GM19351 (cell line): ENCODE results near the gene TCF12.

Experiments used
- ATAC-seq: cut with Tn5 transposase; IDR thresholded peaks from one replicate; pipeline ENCODE4 v1.9.1; 2021; ENCODE audit warnings: mild to moderate bottlenecking, moderate library complexity; ENCODE audit not compliant: unreplicated experiment

The TCF12 gene

DNA sequence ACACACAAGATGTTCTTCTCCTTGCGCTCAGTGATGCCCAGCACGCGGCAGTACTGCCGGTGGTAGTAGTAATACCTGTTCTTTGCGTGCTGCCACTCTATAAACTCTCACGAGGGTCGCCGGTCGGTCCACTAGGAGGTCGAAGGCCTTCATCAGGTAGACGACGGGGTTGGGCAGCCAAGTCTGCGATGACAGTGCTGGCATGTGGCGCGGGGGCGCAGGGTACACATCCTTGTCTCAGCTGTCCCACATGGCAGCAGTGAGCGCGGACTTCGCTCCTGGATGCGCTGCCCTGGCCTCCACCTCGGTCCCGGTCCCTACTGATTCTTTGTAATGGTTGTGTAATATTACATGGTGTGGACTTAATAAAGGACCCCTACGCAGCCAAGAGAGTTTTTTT is 407.8 kb downstream of the TCF12 start:
- no peak for ATAC-seq

DNA sequence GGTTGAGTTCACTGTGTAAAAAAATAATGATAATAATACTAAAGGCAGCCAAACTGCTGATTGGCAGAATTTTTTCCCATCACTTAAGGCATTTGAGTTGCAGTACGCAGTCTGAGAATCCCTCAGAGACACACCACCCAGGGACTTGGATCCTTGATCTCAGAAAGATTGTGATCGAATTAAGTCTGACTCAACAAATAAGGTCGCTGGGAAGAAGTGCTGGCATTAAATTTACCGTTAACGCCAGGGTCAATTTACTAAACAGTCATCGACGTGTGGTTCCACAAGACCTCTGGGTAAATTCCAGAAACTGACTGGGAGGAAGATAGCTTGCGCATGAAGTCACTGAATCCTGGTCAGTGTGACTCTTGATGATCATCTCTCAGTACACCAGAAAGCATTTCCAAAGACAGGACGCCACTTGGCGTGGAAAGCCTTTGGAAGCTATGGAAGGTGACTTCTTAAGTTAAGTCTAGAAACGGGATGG is 409.6 kb downstream of the TCF12 start:
- ATAC-seq: no peak

DNA sequence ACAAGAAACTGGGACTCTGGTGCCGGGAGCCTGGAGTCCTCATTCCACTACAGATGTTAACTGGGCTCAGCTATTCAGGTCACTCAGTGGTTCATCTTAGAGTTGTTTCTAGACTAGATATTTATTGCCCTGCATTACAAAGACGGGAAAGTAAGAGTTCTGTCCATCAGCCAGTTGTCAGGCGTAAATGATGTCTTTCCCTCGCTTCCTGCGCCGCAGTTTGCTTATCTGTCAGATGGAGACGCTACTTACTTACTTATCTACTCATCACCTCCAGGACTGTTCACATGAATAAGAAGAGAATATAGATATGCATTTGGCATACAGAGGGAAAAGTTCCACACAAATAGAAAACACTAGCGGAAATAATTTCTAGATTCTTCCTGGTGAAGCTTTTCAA is 410.0 kb downstream of the TCF12 start:
- ATAC-seq: no peak

DNA sequence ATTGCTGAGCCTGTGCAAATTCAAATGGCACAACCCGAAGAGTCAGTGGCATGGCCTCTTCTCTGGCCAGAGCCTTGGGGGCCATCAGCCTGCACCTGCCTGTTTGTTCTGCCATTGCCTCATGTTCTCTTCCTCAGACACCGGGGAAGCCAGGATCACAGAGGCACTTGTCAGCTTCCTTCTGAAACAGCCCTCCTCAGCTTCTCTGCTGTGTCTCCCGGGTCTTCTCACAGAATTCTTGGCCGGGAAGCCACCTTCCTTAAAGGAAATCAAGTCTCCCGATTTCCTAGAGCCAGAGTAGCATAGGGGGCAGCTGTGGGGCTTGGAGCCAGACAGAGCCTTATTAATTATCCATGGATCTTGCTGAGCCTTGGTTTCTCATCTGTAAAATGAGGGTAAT is 410.5 kb downstream of the TCF12 start:
- ATAC-seq: no peak

DNA sequence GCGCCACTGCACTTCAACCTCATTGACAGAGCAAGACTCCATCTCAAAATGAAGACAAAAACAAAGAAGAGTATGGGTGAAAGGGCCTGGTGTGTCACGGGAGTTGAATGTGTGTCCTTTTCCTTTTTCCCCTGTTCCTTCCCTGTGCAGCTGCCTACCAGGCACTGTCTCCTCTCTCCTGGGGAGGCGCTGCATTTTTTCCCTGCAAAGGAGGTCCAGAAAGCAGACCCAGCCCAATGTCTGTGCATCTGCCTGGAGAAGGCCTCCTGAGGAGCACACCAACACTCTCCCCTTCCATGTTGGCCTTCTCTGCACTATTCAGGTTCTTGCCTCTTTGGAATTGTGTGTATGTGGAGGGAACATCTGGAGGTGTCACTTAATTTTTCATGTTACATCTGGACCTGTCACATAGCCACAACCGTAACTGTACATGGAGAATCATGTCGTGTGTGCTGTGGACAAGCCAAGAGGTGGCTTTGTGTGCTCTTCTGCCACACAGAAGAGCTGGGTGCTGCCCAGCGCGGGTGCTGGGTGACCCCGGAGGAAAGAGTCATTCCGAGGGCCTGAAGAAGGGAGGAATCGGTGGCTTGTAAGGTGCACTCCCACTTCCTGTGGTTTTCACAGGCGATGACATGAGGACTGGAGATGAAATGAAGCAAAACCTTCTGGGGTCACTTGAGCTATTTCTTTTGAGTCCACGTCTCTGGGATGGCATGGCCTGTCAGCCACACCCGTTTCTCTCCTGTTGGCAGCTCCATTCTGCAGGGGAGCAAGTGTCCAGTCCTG is 411.3 kb downstream of the TCF12 start:
- ATAC-seq: no peak

DNA sequence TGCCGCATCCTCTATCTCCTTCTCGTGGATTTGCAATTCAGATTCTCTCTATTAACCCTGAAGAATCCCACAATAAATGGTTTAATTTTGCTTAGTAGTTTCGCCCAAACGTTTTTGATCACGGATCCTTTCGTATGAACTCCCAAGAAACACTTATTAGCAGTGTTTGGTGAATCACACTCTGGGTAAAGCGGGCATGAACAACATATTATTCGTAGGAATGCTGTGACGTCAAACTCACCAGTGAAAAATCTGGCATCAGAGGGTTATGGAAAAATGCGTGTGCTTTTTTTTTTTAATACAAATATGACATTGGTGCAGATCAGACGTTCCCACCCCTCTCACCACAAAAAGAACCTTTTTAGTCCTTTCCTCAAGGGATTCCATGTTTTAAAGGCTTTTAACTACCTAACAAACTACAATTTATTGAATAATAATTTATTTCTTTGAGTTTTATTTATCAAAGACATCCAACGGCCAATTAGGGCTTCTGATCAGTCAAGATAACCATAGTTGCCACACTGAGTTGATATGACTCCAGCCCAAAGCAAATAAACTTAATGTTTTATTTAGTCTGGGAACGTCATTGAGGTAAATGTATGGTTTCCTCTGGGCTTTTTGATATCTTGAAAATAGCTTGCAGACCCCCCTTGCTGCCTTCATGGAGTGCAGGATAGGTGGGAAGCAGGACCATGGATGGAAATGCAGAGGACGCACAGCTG is 412.3 kb downstream of the TCF12 start:
- ATAC-seq: no peak

DNA sequence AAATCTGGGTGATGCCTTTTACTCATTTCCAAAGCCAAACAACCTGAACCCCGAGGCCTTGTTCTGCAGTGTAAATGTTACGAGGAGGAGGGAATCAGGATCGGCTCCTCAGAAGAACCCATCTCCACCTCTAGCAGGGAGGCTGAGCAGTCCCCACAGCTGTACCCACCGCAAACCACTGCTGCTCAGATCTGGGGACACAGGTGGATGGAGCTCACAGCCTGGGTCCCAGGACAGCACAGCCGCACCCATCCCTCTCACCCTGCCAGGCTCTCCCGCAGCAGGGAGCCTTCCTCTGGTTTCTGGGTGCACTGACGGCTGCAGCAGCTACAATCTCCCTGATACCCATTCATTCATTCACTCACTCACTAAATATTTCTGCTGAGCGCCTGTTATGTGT is 413.9 kb downstream of the TCF12 start:
- no peak for ATAC-seq

DNA sequence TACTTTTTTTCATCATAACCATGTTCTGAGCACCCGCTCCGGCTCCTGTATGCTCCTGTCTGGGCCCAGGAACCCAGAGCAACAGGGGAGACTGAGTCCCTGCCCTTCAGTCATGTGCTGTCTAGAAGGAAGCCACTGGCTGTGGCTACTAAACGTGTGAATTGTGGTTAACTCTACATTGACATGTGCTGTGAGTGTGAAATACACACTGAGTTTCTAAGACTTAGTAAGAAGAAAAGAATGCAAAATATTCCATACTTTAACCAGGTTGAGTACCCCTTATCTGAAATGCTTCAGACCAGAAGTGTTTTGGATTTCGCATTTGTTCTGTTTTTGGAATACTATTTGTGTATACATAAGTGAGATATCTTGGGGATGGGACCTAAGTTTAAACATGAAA is 415.0 kb downstream of the TCF12 start:
- no peak for ATAC-seq

DNA sequence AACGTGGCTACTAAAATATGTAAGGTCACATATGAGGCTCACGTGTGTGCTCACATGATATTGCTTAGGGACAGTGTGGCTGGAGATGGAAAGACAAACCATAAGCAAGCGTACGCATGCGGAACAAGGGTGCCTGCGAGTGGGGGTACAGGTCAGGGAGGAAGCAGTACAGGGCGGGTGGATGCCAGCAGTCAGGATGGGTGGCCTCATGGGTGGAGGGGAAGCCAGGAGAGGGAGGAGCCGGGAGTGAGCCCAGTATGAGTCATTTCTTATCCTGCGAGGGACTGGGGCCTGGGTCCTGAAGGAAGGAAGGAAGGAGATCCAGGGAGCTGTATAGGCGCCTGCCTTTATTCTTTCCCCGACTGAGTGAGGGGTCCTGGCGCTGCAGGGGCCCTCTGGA is 415.8 kb downstream of the TCF12 start:
- no peak for ATAC-seq

DNA sequence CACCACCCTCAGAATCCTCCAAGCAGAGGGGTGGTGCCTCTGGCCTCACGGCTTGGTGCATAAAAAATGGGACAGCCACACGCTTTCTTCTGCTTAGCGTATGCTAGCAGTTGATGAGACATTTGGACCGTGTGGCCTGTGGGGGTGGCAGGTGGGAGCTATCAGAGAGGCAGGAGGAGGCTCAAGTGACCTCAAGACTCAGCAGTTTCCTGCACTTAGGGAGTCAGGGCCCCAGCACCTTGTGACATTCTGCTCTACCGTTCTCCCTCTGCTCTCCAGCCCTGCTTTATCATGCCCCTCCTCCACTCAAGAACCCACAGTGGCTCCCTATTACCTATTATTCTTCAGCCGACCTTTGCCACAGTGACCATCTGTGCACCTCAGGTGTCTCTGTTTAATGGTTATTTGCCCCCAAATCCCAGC is 416.9 kb downstream of the TCF12 start:
- no peak for ATAC-seq

DNA sequence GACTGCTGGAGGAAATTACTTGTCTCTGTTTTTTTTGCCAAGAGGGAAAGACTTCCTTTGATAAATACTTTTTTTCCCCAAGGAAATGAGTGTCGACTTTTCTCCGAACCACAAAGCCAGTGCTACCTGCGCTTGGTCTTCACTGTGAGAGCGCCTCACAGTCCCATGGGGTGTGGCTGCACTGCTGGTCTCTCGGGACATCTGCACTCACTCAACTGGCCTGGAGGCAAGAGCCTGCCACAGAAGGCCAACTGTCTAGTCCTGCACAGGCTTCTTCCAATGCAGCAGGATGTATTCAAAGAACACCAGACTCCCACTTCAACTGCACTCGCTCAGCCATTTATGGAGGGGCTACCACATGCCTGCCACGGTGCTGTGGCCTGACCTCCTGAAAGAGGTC is 417.3 kb downstream of the TCF12 start:
- no peak for ATAC-seq

DNA sequence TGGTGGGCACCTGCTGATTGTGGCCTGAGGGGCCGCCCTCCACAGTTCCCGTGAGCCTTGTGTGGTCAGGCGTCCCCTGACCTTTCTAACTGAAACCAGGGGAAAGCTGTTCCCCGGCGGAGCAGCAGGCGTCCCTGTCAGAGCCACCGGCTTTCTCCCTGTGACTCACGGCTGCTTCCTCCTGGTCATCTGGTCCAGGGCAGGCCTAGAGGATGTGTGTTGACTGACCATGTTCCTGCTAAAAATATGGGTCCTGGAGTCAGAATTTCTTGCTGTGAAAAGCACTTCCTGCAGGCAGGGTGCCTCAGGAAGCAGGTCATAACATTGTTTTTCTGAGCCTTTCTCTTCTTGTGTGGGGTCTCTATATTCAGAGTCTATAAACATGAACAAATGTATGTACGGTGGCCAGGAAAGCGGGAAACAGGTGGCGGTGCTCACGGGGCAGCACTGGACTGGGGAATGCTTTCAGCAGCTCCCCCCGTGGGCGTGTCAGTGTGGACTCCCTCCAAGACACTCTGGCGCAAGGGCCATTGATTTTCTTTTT is 419.5 kb downstream of the TCF12 start:
- ATAC-seq: no peak

DNA sequence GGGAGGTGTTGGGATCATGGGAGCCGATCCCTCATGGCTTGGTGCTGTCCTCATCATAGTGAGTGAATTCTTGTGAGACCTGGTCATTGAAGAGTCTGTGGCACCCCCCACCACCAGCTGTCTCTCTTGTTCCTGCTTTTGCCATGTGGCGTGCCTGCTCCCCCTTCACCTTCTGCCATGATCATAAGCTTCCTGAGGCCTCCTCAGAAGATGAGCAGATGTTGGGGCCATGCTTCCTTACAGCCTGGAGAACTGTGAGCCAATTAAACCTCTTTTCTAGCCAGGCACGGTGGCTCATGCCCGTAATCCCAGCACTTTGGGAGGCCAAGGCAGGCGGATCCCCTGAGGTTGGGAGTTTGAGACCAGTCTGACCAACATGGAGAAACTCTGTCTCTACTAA is 420.9 kb downstream of the TCF12 start:
- ATAC-seq: no peak
